Iris pigment epithelial cell (primary cell): ENCODE data around the gene TMEM186.
"Not testable (repeated sequence)": the region's sequence is repeated elsewhere in the genome, so short reads cannot be mapped to it uniquely, and the experiment has no call there.

Source experiments
- DNase-seq: peaks from one replicate; pipeline ENCODE4 v3.0.0-alpha.2; 2011; ENCODE audit warnings: low read depth

The TMEM186 gene

GRCh38 chr16:8797364-8798173 lies at the start of gene TMEM186, which contains the start of gene PMM2:
TSS of gene TMEM186 (minus strand) at chr16:8797639. CDS start at chr16:8797614, 25 bp downstream.
TSS of gene PMM2 (plus strand) at chr16:8797839. CDS start at chr16:8797883, 44 bp downstream.
- peak; percentile 98 for DNase-seq

GRCh38 chr16:8847145-8847544 lies 49.7 kb upstream of the TMEM186 start:
- DNase-seq = no peak

- DNase-seq = no peak
Observed at GRCh38 chr16:8846401-8846932, 49.0 kb upstream of the TMEM186 start.

- DNase-seq = no peak
Observed at GRCh38 chr16:8845699-8846298, 48.4 kb upstream of the TMEM186 start.

- not testable (repeated sequence) for DNase-seq
Observed at GRCh38 chr16:8843296-8843695, 45.9 kb upstream of the TMEM186 start.

GRCh38 chr16:8842016-8842415 lies 44.6 kb upstream of the TMEM186 start:
- not testable (repeated sequence) for DNase-seq

- DNase-seq = not testable (repeated sequence)
Observed at GRCh38 chr16:8837594-8837993, 40.2 kb upstream of the TMEM186 start.

GRCh38 chr16:8836797-8837196 lies 39.4 kb upstream of the TMEM186 start:
- not testable (repeated sequence) for DNase-seq

- no peak for DNase-seq
Observed at GRCh38 chr16:8832717-8833105, 35.3 kb upstream of the TMEM186 start.

GRCh38 chr16:8831871-8832716 lies 34.7 kb upstream of the TMEM186 start:
- no peak for DNase-seq

- DNase-seq = no peak
Observed at GRCh38 chr16:8831450-8831849, 34.0 kb upstream of the TMEM186 start.

- DNase-seq = peak; percentile 48
Observed at GRCh38 chr16:8828541-8829165, 31.2 kb upstream of the TMEM186 start.

GRCh38 chr16:8826278-8826879 lies 28.9 kb upstream of the TMEM186 start:
- DNase-seq = no peak

GRCh38 chr16:8822403-8822802 lies 25.0 kb upstream of the TMEM186 start:
- no peak for DNase-seq

GRCh38 chr16:8819411-8820034 lies 22.1 kb upstream of the TMEM186 start:
- DNase-seq = no peak

GRCh38 chr16:8818504-8819270 lies 21.2 kb upstream of the TMEM186 start:
- no peak for DNase-seq

GRCh38 chr16:8816967-8817655 lies 19.7 kb upstream of the TMEM186 start:
- DNase-seq = no peak

- DNase-seq = no peak
Observed at GRCh38 chr16:8814095-8814806, 16.8 kb upstream of the TMEM186 start.
